Dedifferentiated amniotic fluid mesenchymal stem cell (primary cell): Measurements from ENCODE around the gene GUCD1.

Source experiments
- DNase-seq: peaks from one replicate; pipeline ENCODE4 v3.0.0-alpha.2; 2016; ENCODE audit errors: extremely low spot score

Gene GUCD1

DNA sequence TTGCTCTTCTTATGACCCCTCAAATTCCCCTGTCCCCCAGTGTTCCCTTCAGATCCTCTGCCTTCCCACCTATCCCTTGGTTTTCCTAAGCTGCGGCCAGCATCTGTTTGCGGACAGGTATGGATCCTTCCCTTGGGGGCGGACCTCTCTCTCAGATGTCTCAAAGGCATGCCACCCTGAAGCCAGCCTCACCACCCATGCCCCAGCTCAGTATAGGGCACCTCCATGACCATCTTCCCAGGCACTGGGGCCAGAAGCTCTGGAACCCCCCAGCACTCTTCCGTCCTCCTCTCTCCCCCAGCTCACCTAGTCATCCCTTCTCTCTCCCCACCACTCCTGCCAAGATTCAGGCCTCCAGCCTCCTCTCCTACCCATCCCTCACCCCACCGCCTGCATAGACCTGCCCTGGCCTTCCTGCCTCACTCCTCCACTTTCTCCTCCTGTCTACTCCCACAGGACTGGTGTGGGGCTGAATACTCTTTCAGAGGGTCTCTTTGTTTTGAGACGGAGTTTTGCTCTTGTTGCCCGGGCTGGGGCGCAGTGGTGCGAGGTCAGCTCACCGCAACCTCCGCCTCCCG, 35.7 kb upstream of the GUCD1 start:
- DNase-seq: no peak

GRCh38 chr22:24589518-24590030, 34.6 kb upstream of the GUCD1 start:
- DNase-seq: no peak

DNA sequence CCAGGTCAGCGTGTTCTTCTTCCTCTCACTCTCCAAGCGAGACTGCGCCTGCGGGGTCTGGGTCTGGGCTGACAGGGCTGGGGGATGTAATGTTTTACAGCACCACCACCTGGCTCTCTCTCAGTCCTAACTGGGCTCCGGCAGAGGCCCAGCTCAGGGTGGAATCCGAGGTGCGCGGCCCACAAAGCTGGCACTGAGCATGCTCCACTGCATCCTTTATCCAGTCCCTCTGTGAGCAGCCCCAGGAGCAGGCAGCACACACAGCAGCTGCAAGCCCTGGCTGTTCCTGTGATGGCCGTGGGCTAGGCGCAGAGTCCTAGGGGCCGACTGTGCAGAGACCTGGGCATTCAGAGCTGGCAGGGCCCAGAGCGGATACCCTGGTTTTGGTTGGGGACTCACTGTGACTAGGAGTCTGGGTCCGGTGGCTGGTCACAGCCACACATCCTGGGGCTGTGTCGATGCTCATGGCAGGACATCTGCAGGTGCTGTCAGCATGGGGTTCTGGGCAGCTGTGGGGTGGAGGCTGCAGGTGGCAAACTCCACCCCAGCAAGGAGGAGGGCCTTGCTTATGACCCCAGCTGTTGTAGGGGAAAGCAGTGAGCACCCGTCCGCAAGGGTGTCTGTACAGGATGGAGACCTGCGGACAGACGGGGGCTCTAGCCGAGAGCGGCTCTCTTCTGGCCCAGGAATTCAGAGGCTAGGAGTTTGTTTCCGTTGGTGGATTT, 34.0 kb upstream of the GUCD1 start:
- DNase-seq: no peak

DNA sequence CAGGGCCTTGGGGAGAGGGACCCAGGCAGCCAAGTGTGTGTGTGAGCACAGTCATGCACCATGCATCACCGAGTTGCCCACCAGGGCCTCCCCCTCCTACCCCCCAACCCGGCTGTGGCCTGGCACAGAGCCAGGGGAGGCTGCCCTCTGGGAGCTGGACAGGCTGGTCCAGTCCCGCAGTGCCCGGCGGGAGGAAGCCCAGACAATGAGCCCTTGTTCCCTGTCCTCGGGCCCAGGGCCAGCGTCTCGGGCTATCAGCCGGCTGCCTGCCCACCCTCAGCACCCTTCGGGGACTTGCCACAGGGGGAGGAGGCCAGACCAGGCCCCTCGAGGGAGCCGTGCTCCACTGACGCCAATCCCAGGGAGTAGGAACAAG, 33.4 kb upstream of the GUCD1 start:
- DNase-seq: no peak

DNA sequence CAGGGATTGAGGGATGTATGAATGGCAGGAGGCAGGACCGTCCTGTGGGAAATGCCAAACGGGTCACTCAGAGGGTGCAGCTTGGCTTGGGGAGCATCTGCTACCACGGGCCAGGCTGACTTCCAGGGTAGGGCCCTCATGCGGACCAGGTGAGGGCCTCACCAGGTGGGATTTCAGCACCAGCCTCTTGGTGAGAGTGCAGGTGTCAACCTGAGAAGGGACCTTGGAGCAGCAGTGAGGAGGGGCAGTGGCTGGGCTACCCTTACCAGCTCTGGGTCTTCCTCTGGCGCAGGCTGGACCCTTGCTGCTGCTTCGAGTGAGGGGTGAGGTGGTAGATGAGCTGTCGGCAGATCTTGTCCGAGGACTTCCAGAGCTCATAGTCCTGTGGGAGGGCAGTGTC, 33.0 kb upstream of the GUCD1 start:
- no peak for DNase-seq

GRCh38 chr22:24587251-24587650, 32.3 kb upstream of the GUCD1 start:
- DNase-seq: no peak

GRCh38 chr22:24585927-24586546, 31.1 kb upstream of the GUCD1 start:
- DNase-seq: no peak

DNA sequence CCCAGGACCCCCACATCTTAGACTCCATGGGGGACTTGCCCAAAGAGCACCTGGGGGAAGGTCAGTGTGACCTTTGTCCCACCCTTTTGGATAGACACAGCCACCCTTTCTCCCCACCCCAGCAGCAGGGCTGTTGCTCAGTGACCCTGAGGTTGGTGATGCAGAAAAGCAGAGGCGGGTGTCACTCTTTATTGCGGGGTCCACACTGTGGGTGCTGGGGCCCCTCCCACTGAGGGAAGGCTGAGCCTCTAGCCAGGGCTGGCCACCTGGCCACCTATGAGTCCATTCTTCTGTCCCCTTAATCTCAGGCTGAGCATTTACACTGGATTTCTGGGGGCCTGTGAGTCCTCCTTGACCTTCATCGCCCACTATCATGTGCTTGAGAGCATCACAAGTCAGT, 30.5 kb upstream of the GUCD1 start:
- DNase-seq: no peak

DNA sequence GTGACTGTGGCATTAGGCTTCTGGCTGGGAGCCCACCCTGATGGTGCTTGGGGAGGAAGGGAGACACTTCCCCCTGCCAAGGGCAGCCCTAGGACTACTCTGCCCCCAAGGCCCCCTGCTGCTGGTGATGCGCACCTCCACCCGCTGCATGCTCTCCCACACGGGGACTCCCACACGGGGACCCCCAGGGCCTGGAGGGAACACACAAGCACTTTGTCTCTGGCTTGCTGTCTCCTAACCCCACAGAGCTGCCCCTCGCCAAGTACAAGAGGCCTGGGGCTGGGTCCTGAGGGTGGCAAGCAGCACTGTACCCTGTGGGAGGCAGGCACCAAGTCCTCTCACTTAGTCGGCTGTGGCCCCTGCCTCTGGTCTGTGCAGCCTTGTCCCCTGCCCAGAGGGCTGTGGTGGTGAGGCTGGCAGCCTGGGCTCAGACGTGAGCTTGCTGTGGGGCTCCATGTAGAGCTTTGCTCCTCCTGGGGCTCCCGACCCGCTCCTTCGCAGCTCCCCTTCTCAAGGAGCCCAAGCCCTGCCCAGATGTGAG, 30.0 kb upstream of the GUCD1 start:
- no peak for DNase-seq

- DNase-seq: no peak
These were observed 29.3 kb upstream of the GUCD1 start for GRCh38 chr22:24584166-24584790.

DNA sequence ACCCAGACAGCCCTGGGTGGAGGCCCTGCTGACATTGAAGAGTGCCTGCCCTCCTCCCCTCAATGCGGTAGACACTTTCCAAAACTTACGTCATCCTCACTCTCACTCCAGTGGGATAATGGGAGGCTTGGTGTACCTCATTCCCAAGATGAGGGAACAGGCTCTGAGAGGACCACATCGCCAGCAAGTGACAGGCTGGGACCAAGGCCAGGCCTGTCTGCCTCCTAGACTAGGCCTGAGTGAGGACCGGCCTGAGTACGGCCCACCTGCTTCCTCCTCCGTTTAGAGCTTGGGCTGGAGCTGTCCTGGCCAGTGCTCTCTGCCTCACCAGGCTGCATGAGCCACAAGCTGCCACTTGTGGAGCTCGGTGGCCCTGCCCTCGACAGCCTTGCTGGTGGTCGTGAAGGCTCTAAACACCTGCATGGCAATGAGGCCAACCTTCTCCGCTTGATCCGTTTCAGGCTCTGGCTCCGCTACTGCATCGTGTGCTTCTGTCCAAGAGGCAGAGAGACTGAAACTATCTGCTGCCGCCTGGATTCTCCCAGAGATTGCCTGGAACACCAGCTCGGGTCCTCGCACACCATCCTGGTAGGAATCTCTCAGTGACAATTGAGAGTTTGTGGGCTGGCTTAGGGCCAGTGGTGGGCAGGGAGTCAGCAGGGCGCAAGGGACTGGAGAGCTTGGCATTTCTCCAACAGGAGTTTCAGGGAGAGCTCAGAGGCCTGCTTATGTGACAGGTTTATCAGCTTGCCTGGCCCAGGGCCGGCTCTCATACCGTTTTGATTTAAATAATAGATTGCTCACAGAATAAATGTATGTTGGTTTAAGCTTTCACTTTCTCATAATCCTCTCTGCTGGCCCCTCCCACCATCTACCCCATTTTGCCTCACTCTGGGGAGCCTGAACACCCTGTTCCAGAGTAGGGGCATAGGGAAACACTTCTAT, 28.6 kb upstream of the GUCD1 start:
- no peak for DNase-seq

GRCh38 chr22:24582056-24582814, 27.3 kb upstream of the GUCD1 start:
- DNase-seq: no peak

- peak; percentile 64 for DNase-seq
These were observed 25.3 kb upstream of the GUCD1 start for GRCh38 chr22:24580276-24580675.

GRCh38 chr22:24579258-24579601, 24.3 kb upstream of the GUCD1 start:
- DNase-seq: no peak

GRCh38 chr22:24578355-24579257, 23.7 kb upstream of the GUCD1 start:
- no peak for DNase-seq

DNA sequence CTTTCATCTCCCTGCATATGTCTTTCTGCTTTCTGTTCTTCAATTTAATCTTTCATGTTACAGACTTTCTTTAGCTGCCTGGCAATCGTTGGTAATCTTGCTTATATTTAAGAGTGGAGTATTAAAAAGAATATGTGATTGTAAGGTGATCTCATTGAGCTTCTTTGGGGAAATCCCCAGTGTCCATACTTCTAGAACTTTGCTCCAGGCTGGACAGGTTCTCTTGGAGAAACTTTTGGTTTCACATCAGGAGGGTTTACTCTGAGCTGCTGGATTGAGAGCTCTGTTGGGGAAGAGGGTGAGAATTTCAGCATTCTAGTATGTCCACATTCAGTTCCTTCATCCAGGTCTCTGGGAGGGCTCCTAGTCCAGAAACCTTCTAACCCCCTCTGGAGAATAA, 21.8 kb upstream of the GUCD1 start:
- no peak for DNase-seq

DNA sequence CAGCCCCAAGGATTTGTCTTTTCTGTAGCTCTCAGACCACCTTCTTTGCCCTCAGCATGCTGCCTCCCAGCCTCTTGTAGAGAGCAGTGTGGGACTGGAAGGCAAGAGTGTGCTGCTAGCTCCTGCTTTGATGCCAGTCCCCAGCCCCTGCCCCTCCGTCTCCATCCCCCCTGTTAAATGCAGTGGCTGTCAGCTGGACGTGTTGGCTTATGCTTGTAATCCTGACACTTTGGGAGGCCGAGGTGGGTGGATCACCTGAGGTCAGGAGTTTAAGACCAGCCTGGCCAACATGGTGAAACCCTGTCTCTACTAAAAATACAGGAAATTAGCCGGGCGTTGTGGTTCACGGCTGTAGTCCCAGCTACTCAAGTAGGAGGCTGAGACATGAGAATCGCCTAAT, 16.3 kb upstream of the GUCD1 start:
- no peak for DNase-seq

DNA sequence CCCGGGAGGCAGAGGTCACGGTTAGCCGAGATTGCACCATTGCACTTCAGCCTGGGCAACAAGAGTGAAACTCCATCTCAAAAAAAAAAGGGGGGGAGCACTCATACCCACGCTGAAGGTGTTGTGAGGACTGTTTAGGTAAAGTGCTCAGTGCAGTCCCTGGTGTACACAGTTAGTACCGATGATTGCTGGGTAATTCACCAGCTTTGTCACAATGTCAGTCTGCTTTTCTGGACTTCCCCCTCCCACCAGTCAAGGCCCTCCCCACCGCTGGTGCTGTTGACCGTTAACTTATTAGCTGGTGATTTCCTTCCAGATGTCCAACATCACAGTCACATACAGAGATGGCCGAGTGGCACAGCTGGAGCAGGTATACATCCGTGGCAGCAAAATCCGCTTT, 12.7 kb upstream of the GUCD1 start:
- DNase-seq: no peak

GRCh38 chr22:24566899-24567511, 12.1 kb upstream of the GUCD1 start:
- DNase-seq: no peak
